Neural progenitor cell (in vitro differentiated cells): ENCODE results near the gene NAP1L4. TPM values are rescaled to one million over a fixed set of nuclear protein-coding genes. Genes with fewer than 3 reads are reported as not detected.

ENCODE experiments used
- DNase-seq: peaks from one replicate; pipeline ENCODE4 v3.0.0-alpha.2; 2016; ENCODE audit warnings: low spot score
- H2AFZ ChIP-seq: fragments of 200-600 bp; sonication (generic); replicated peaks from 2 replicates; pipeline ENCODE4 v1.6.1; 2016; ENCODE audit warnings: antibody characterized with exemption
- H3F3A ChIP-seq: fragments of 200-600 bp; sonication (generic); 2 replicates; pipeline ENCODE4 v1.6.1; 2016; ENCODE audit warnings: antibody characterized with exemption, low read depth
- H3K27ac ChIP-seq: fragments of 200-600 bp; sonication (generic); 2 replicates; pipeline ENCODE4 v1.5.1; 2016; ENCODE audit warnings: mild to moderate bottlenecking
- H3K27me3 ChIP-seq: fragments of 200-600 bp; sonication (generic); 2 replicates; pipeline ENCODE4 v1.6.1; 2016; ENCODE audit warnings: mild to moderate bottlenecking, moderate library complexity
- H3K36me3 ChIP-seq: fragments of 200-600 bp; sonication (generic); 2 replicates; pipeline ENCODE4 v1.5.1; 2016
- H3K4me1 ChIP-seq: fragments of 200-600 bp; sonication (generic); 2 replicates; pipeline ENCODE4 v1.6.1; 2016; ENCODE audit warnings: mixed run types
- H3K4me2 ChIP-seq: fragments of 200-600 bp; sonication (generic); 2 replicates; pipeline ENCODE4 v1.6.1; 2016
- H3K4me3 ChIP-seq: fragments of 200-600 bp; sonication (generic); 2 replicates; pipeline ENCODE4 v1.5.1; 2016
- H3K79me2 ChIP-seq: fragments of 200-600 bp; sonication (generic); 2 replicates; pipeline ENCODE4 v1.6.1; 2016; ENCODE audit warnings: low read depth
- H3K9ac ChIP-seq: fragments of 200-600 bp; sonication (generic); 2 replicates; pipeline ENCODE4 v1.6.1; 2016
- H3K9me3 ChIP-seq: fragments of 200-600 bp; sonication (generic); 2 replicates; pipeline ENCODE4 v1.5.1; 2016; ENCODE audit warnings: low read depth
- H4K20me1 ChIP-seq: fragments of 200-600 bp; sonication (generic); 2 replicates; pipeline ENCODE4 v1.6.1; 2016; ENCODE audit warnings: low read depth
- H3K27ac Mint-ChIP-seq: 3 replicates; pipeline ENCODE4 v1.8.0; 2021; ENCODE audit warnings: mixed read lengths
- H3K27me3 Mint-ChIP-seq: 2 replicates; pipeline ENCODE4 v1.8.0; 2022; ENCODE audit warnings: low read depth, mild to moderate bottlenecking, inconsistent platforms, moderate library complexity, mixed read lengths; ENCODE audit not compliant: insufficient read depth
- H3K36me3 Mint-ChIP-seq: 3 replicates; pipeline ENCODE4 v1.8.0; 2021; ENCODE audit warnings: mixed read lengths
- H3K4me1 Mint-ChIP-seq: 3 replicates; pipeline ENCODE4 v1.8.0; 2021; ENCODE audit warnings: mixed read lengths
- H3K4me3 Mint-ChIP-seq: 3 replicates; pipeline ENCODE4 v1.8.0; 2021; ENCODE audit warnings: mild to moderate bottlenecking, moderate library complexity, mixed read lengths
- H3K9me3 Mint-ChIP-seq: 3 replicates; pipeline ENCODE4 v1.8.0; 2020; ENCODE audit warnings: mixed read lengths
- EZH2 ChIP-seq: fragments of 200-600 bp; sonication (generic); IDR thresholded peaks from 2 replicates; pipeline ENCODE4 v1.6.1; 2017; ENCODE audit warnings: antibody characterized with exemption, mild to moderate bottlenecking, moderate library complexity
- EZH2phosphoT487 ChIP-seq: fragments of 200-600 bp; sonication (generic); IDR thresholded peaks from 2 replicates; pipeline ENCODE4 v1.6.1; 2017; ENCODE audit warnings: antibody characterized with exemption
- total RNA-seq: library from RNA; depleted of rRNA; stranded (reverse); fragments of >200 nt; gene quantifications from 2 replicates; pipeline ENCODE4 v1.2.3, GENCODE V29; 2015; ENCODE audit warnings: low replicate concordance
- TF ChIP-seq, protein P1 (sequence below): fragments of 200-600 bp; sonication (generic); IDR thresholded peaks from 2 replicates; pipeline ENCODE4 v1.5.1; 2017; ENCODE audit warnings: antibody characterized with exemption, mild to moderate bottlenecking

Gene NAP1L4
- total RNA-seq, 1 donor from 2014 or later = 191 TPM

DNA sequence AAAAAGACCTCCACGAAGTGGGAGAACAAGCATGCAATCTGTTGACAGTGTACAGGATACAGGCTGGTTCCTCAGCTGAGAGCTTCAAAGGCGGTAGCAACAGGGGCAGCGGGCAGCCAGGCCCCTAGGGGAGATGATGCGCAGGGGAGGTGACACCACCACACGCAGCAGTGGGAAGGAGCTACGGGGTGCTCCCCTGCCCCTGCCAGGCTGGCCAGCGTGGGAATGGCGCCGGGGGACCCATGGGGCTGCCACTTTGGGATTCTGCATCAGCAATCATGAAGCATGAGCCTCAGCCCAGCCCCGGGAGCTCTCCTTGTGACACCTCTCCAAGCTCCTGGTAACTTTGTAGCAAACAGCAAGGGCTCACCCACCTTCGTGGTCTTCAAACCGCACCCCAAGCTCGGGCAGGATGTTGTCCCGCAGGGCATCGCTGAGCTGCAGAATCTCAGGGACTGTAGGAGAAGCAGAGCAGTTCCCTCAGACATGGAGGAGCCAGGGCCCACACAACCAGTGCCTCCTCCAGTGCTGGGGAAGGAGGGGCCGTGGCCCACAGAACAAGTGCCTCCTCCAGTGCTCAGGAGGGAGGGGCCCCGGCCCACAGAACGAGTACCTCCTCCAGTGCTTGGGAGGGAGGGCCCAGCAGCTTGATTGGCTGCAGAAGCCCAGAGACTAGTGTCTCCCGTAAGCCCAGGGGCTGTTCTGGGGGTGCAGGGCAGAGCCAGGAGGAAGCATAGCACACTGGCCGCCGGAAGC, 14.6 kb upstream of the NAP1L4 start:
- Histone ChIP-seq H3K4me2 (no peak overlapping the region), H3K27ac (no peak overlapping the region), H2AFZ (no peak overlapping the region), H3K4me1 (no peaks in the 10 kb centered on the region), H3K4me3 (no peak overlapping the region), H3K36me3 (no peaks in the 10 kb centered on the region), H3K9me3 (no peaks in the 10 kb centered on the region), H4K20me1 (no peaks in the 10 kb centered on the region), H3K27me3 (no peaks in the 10 kb centered on the region), H3F3A (no peaks in the 10 kb centered on the region), H3K79me2 (no peaks in the 10 kb centered on the region), H3K9ac (no peak overlapping the region)
- DNase-seq = no peak
- TF ChIP-seq EZH2phosphoT487 = no peak
- TF ChIP-seq EZH2 = no peak
- TF ChIP-seq, protein P1, sequence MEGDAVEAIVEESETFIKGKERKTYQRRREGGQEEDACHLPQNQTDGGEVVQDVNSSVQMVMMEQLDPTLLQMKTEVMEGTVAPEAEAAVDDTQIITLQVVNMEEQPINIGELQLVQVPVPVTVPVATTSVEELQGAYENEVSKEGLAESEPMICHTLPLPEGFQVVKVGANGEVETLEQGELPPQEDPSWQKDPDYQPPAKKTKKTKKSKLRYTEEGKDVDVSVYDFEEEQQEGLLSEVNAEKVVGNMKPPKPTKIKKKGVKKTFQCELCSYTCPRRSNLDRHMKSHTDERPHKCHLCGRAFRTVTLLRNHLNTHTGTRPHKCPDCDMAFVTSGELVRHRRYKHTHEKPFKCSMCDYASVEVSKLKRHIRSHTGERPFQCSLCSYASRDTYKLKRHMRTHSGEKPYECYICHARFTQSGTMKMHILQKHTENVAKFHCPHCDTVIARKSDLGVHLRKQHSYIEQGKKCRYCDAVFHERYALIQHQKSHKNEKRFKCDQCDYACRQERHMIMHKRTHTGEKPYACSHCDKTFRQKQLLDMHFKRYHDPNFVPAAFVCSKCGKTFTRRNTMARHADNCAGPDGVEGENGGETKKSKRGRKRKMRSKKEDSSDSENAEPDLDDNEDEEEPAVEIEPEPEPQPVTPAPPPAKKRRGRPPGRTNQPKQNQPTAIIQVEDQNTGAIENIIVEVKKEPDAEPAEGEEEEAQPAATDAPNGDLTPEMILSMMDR = no peak
- no peaks in the 10 kb centered on the region for H3K4me1 Mint-ChIP-seq
- peaks cover 6% of the 10 kb centered on the region for H3K27me3 Mint-ChIP-seq
- H3K36me3 Mint-ChIP-seq = peaks cover 16% of the 10 kb centered on the region
- no peak overlapping the region for H3K4me3 Mint-ChIP-seq
- H3K27ac Mint-ChIP-seq = no peak overlapping the region
- H3K9me3 Mint-ChIP-seq = no peaks in the 10 kb centered on the region

GRCh38 chr11:3004481-3004880, 12.4 kb upstream of the NAP1L4 start:
- Mint-ChIP-seq H3K36me3 (peaks cover 24% of the 10 kb centered on the region), H3K27me3 (peaks cover 8% of the 10 kb centered on the region), H3K4me3 (no peak overlapping the region), H3K27ac (no peak overlapping the region), H3K9me3 (no peaks in the 10 kb centered on the region), H3K4me1 (peaks cover 11% of the 10 kb centered on the region)
- H3K9ac ChIP-seq = no peak overlapping the region
- no peak overlapping the region for H3K4me2 ChIP-seq
- H3F3A ChIP-seq = peaks cover 5% of the 10 kb centered on the region
- H4K20me1 ChIP-seq = peaks cover 6% of the 10 kb centered on the region
- H3K27ac ChIP-seq = no peak overlapping the region
- H3K4me3 ChIP-seq = no peak overlapping the region
- no peaks in the 10 kb centered on the region for H3K36me3 ChIP-seq
- no peaks in the 10 kb centered on the region for H3K9me3 ChIP-seq
- no peak overlapping the region for H2AFZ ChIP-seq
- no peaks in the 10 kb centered on the region for H3K27me3 ChIP-seq
- H3K4me1 ChIP-seq = peaks cover 12% of the 10 kb centered on the region
- H3K79me2 ChIP-seq = no peaks in the 10 kb centered on the region
- DNase-seq = no peak
- TF ChIP-seq EZH2phosphoT487 (no peak), EZH2 (no peak)
- TF ChIP-seq, protein P1 = no peak

GRCh38 chr11:3003396-3004231, 11.5 kb upstream of the NAP1L4 start:
- Histone ChIP-seq H3K36me3 (no peaks in the 10 kb centered on the region), H3K4me3 (no peak overlapping the region), H3K4me1 (peaks cover 12% of the 10 kb centered on the region), H3K27ac (no peak overlapping the region), H3F3A (peaks cover 5% of the 10 kb centered on the region), H3K27me3 (no peaks in the 10 kb centered on the region), H2AFZ (no peak overlapping the region), H3K9ac (no peak overlapping the region), H3K9me3 (no peaks in the 10 kb centered on the region), H3K4me2 (no peak overlapping the region), H3K79me2 (no peaks in the 10 kb centered on the region), H4K20me1 (peaks cover 6% of the 10 kb centered on the region)
- DNase-seq = no peak
- H3K4me1 Mint-ChIP-seq = peaks cover 11% of the 10 kb centered on the region
- H3K27ac Mint-ChIP-seq = no peak overlapping the region
- no peak overlapping the region for H3K4me3 Mint-ChIP-seq
- TF ChIP-seq EZH2phosphoT487 = no peak
- no peak for TF ChIP-seq EZH2
- TF ChIP-seq, protein P1 = no peak
- peaks cover 10% of the 10 kb centered on the region for H3K27me3 Mint-ChIP-seq
- peaks cover 19% of the 10 kb centered on the region for H3K36me3 Mint-ChIP-seq
- H3K9me3 Mint-ChIP-seq = no peaks in the 10 kb centered on the region
